ENCODE measurements around the gene CD34. TPM values are rescaled to one million over a fixed set of nuclear protein-coding genes. Genes with fewer than 3 reads are reported as not detected.

The CD34 gene
- total RNA-seq, 1 experiment from 2014 or later, result not detected

DNA sequence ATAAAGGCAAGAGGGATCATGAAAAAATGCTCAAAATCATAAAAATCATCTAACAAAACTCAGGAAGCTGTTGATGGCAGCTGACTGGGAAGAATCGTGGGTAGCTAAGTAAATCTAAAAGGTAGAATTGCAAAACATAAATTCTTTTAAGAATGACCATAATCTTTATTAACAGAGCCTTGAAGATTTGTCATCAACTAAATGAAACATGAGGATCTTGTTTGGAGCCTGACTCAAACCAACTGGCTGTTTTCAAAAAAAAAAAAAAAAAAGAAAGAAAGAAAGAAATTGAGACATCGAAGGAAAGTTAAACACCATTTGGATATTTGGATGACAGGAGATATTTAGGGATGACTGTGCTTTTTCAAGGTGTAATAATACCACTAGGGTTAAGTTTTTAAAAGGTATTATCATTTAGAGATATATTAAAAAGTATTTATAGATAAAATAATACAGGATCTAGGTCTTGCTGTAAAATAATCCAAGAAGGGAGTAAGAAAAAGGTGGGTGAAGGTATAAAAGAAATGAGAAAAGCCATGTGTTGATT lies 48.6 kb downstream of the CD34 start:
- no peak overlapping the region for H3K4me3 ChIP-seq (ENCODE audit: low read depth, low read length, poor library complexity, severe bottlenecking)
- H3K9me3 ChIP-seq (ENCODE audit: low read depth, low read length, poor library complexity, severe bottlenecking), result no peaks in the 10 kb centered on the region
- TF ChIP-seq EZH2 (IDR thresholded peaks at IDR 0.05; ENCODE audit: borderline replicate concordance, low read depth, low read length, poor library complexity, severe bottlenecking), result no peak
- TF ChIP-seq, protein P1, sequence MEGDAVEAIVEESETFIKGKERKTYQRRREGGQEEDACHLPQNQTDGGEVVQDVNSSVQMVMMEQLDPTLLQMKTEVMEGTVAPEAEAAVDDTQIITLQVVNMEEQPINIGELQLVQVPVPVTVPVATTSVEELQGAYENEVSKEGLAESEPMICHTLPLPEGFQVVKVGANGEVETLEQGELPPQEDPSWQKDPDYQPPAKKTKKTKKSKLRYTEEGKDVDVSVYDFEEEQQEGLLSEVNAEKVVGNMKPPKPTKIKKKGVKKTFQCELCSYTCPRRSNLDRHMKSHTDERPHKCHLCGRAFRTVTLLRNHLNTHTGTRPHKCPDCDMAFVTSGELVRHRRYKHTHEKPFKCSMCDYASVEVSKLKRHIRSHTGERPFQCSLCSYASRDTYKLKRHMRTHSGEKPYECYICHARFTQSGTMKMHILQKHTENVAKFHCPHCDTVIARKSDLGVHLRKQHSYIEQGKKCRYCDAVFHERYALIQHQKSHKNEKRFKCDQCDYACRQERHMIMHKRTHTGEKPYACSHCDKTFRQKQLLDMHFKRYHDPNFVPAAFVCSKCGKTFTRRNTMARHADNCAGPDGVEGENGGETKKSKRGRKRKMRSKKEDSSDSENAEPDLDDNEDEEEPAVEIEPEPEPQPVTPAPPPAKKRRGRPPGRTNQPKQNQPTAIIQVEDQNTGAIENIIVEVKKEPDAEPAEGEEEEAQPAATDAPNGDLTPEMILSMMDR (conservative IDR thresholded peaks at IDR 0.05; ENCODE audit: low read depth, low read length), result no peak
- BruUV-seq (replicated peaks), result no TSS peak
- CTCF ChIA-PET, result no interaction called here
- H3K36me3 ChIP-seq (ENCODE audit: insufficient read depth, low read length, poor library complexity, severe bottlenecking), result no peaks in the 10 kb centered on the region
- POLR2A ChIA-PET (ENCODE audit: low non-redundant PET), result no interaction called here
- intact Hi-C loops (cut with micrococcal nuclease; ENCODE audit: unreplicated experiment), result no loop called here
- no peak for DNase-seq (ENCODE audit: low spot score)
- no peak overlapping the region for H3K27ac ChIP-seq (ENCODE audit: low read depth, low read length, poor library complexity, severe bottlenecking)
- no peaks in the 10 kb centered on the region for H3K4me1 ChIP-seq (ENCODE audit: insufficient read depth, low read length, poor library complexity, severe bottlenecking)
- H3K27me3 ChIP-seq (replicated peaks; ENCODE audit: insufficient read depth, low read depth, low read length, poor library complexity), result no peaks in the 10 kb centered on the region

DNA sequence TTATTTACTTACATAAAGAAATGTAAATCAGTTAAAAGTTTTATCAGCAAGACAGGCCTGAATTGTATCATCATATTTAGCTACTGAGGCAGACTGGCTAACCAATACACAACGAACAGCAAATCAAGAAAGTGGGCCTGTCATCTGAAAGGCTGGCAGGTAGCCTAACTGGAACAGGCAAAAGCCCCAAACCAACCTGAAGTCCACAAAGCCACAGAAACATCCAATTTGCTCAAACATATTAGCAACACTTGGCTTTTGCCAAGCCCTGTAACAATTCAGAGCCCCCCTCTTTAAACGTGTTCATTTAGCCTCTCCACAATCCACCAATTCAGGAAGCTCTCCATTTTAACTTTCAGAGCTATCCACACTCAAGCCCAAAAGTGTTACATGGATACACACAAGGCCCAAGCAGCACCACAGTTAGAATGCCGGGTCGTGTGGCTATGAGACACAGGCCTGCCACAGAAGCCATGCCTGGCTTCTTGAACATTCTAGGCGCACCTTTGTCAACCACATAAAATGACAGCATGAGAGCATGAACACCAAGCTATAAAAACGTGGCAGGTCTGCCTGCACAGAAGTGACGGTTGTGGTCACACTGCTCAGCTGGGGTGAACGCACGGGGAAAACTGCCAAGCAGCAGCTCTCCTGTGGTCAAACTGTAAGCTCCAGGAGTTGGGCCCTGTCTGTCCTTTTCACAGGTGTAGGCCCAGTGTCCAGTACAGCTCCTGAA lies 49.3 kb downstream of the CD34 start:
- DNase-seq (ENCODE audit: low spot score), result no peak
- ChIA-PET CTCF (no interaction called here), POLR2A (ENCODE audit: low non-redundant PET) (no interaction called here)
- no TSS peak for BruUV-seq (replicated peaks)
- Histone ChIP-seq H3K9me3 (ENCODE audit: low read depth, low read length, poor library complexity, severe bottlenecking) (no peaks in the 10 kb centered on the region), H3K36me3 (ENCODE audit: insufficient read depth, low read length, poor library complexity, severe bottlenecking) (no peaks in the 10 kb centered on the region), H3K27me3 (replicated peaks; ENCODE audit: insufficient read depth, low read depth, low read length, poor library complexity) (no peaks in the 10 kb centered on the region), H3K4me1 (ENCODE audit: insufficient read depth, low read length, poor library complexity, severe bottlenecking) (no peaks in the 10 kb centered on the region), H3K4me3 (ENCODE audit: low read depth, low read length, poor library complexity, severe bottlenecking) (no peak overlapping the region), H3K27ac (ENCODE audit: low read depth, low read length, poor library complexity, severe bottlenecking) (no peak overlapping the region)
- intact Hi-C loops (cut with micrococcal nuclease; ENCODE audit: unreplicated experiment), result no loop called here
- TF ChIP-seq, protein P1 (conservative IDR thresholded peaks at IDR 0.05; ENCODE audit: low read depth, low read length), result no peak
- TF ChIP-seq EZH2 (IDR thresholded peaks at IDR 0.05; ENCODE audit: borderline replicate concordance, low read depth, low read length, poor library complexity, severe bottlenecking), result no peak

GRCh38 chr1:207860531-207860930 lies 50.4 kb downstream of the CD34 start:
- Histone ChIP-seq H3K27ac (ENCODE audit: low read depth, low read length, poor library complexity, severe bottlenecking) (no peak overlapping the region), H3K4me1 (ENCODE audit: insufficient read depth, low read length, poor library complexity, severe bottlenecking) (no peaks in the 10 kb centered on the region), H3K4me3 (ENCODE audit: low read depth, low read length, poor library complexity, severe bottlenecking) (no peak overlapping the region), H3K27me3 (replicated peaks; ENCODE audit: insufficient read depth, low read depth, low read length, poor library complexity) (no peaks in the 10 kb centered on the region), H3K9me3 (ENCODE audit: low read depth, low read length, poor library complexity, severe bottlenecking) (no peaks in the 10 kb centered on the region), H3K36me3 (ENCODE audit: insufficient read depth, low read length, poor library complexity, severe bottlenecking) (no peaks in the 10 kb centered on the region)
- intact Hi-C loops (cut with micrococcal nuclease; ENCODE audit: unreplicated experiment), result no loop called here
- no peak for DNase-seq (ENCODE audit: low spot score)
- ChIA-PET POLR2A (ENCODE audit: low non-redundant PET) (no interaction called here), CTCF (no interaction called here)
- no peak for TF ChIP-seq EZH2 (IDR thresholded peaks at IDR 0.05; ENCODE audit: borderline replicate concordance, low read depth, low read length, poor library complexity, severe bottlenecking)
- TF ChIP-seq, protein P1 (conservative IDR thresholded peaks at IDR 0.05; ENCODE audit: low read depth, low read length), result no peak
- BruUV-seq (replicated peaks), result no TSS peak

All from A673 (cell line).